NK-92 (cell line): Measurements from ENCODE around the gene CSNK1D.
"Not testable (repeated sequence)": the region's sequence is repeated elsewhere in the genome, so short reads cannot be mapped to it uniquely, and the experiment has no call there.

Experiments
- DNase-seq: peaks from one replicate; lab custom pipeline; 2025; ENCODE audit not compliant: unreplicated experiment; lab: John Stamatoyannopoulos, UW

CSNK1D gene

GRCh38 chr17:82216301-82217119 lies 57.0 kb downstream of the CSNK1D start:
- DNase-seq, result no peak

GRCh38 chr17:82215972-82216300 lies 57.6 kb downstream of the CSNK1D start:
- DNase-seq, result no peak

- DNase-seq, result no peak
These were observed 58.2 kb downstream of the CSNK1D start for GRCh38 chr17:82215095-82215971.

- DNase-seq, result no peak
These were observed 59.4 kb downstream of the CSNK1D start for GRCh38 chr17:82214012-82214628.

- no peak for DNase-seq
These were observed 60.1 kb downstream of the CSNK1D start for GRCh38 chr17:82213251-82214011.

- no peak for DNase-seq
These were observed 60.9 kb downstream of the CSNK1D start, which contains the start of gene CCDC57 for GRCh38 chr17:82212331-82213250. CCDC57 (minus strand) TSS chr17:82212842; CDS start chr17:82201944, 10,898 bp downstream.

- not testable (repeated sequence) for DNase-seq
These were observed 62.8 kb downstream of the CSNK1D start for GRCh38 chr17:82210655-82211054.

GRCh38 chr17:82205720-82206508 lies 67.6 kb downstream of the CSNK1D start:
- no peak for DNase-seq

GRCh38 chr17:82204831-82205719 lies 68.4 kb downstream of the CSNK1D start:
- no peak for DNase-seq

- DNase-seq, result no peak
These were observed 69.6 kb downstream of the CSNK1D start for GRCh38 chr17:82203920-82204319.

- no peak for DNase-seq
These were observed 70.5 kb downstream of the CSNK1D start for GRCh38 chr17:82202981-82203380.

- DNase-seq, result no peak
These were observed 72.0 kb downstream of the CSNK1D start for GRCh38 chr17:82201498-82201910.

GRCh38 chr17:82200743-82201497 lies 72.6 kb downstream of the CSNK1D start:
- DNase-seq, result no peak

GRCh38 chr17:82200135-82200534 lies 73.4 kb downstream of the CSNK1D start:
- no peak for DNase-seq

- DNase-seq, result no peak
These were observed 74.0 kb downstream of the CSNK1D start for GRCh38 chr17:82199496-82199895.

- DNase-seq, result no peak
These were observed 75.4 kb downstream of the CSNK1D start for GRCh38 chr17:82198092-82198491.
